HG03108 (cell line): ENCODE results near the gene ARHGAP24.
"Not testable (repeated sequence)": the region's sequence is repeated elsewhere in the genome, so short reads cannot be mapped to it uniquely, and the experiment has no call there.

ENCODE experiments used
- ATAC-seq: cut with Tn5 transposase; IDR thresholded peaks from one replicate; pipeline ENCODE4 v1.9.1; 2021; ENCODE audit warnings: moderate library complexity; ENCODE audit not compliant: unreplicated experiment

ARHGAP24 gene

GRCh38 chr4:85938062-85938461 is 463.1 kb downstream of the ARHGAP24 start:
- no peak for ATAC-seq

- ATAC-seq = no peak
Measured at GRCh38 chr4:85938902-85939301, 464.0 kb downstream of the ARHGAP24 start.

GRCh38 chr4:85939595-85939994 is 464.6 kb downstream of the ARHGAP24 start:
- ATAC-seq = no peak

GRCh38 chr4:85940151-85940550 is 465.2 kb downstream of the ARHGAP24 start:
- no peak for ATAC-seq

GRCh38 chr4:85942107-85942506 is 467.2 kb downstream of the ARHGAP24 start:
- ATAC-seq = no peak

- ATAC-seq = no peak
Measured at GRCh38 chr4:85946821-85947220, 471.9 kb downstream of the ARHGAP24 start.

- no peak for ATAC-seq
Measured at GRCh38 chr4:85951099-85951498, 476.1 kb downstream of the ARHGAP24 start.

GRCh38 chr4:85952528-85952927 is 477.6 kb downstream of the ARHGAP24 start:
- no peak for ATAC-seq

- no peak for ATAC-seq
Measured at GRCh38 chr4:85952972-85953650, 478.2 kb downstream of the ARHGAP24 start.

GRCh38 chr4:85953651-85954018 is 478.7 kb downstream of the ARHGAP24 start:
- ATAC-seq = no peak

GRCh38 chr4:85955620-85956292 is 480.8 kb downstream of the ARHGAP24 start:
- no peak for ATAC-seq

- ATAC-seq = no peak
Measured at GRCh38 chr4:85956293-85956945, 481.5 kb downstream of the ARHGAP24 start.

GRCh38 chr4:85961887-85962286 is 486.9 kb downstream of the ARHGAP24 start:
- ATAC-seq = no peak

GRCh38 chr4:85963231-85963630 is 488.3 kb downstream of the ARHGAP24 start:
- no peak for ATAC-seq

GRCh38 chr4:85964298-85964697 is 489.3 kb downstream of the ARHGAP24 start:
- no peak for ATAC-seq

GRCh38 chr4:85965017-85965416 is 490.1 kb downstream of the ARHGAP24 start:
- ATAC-seq = not testable (repeated sequence)

- ATAC-seq = no peak
Measured at GRCh38 chr4:85965529-85965928, 490.6 kb downstream of the ARHGAP24 start.

GRCh38 chr4:85966373-85966772 is 491.4 kb downstream of the ARHGAP24 start:
- ATAC-seq = no peak

GRCh38 chr4:85967872-85968271 is 492.9 kb downstream of the ARHGAP24 start:
- ATAC-seq = no peak

- no peak for ATAC-seq
Measured at GRCh38 chr4:85968945-85969819, 494.2 kb downstream of the ARHGAP24 start.

GRCh38 chr4:85970535-85970934 is 495.6 kb downstream of the ARHGAP24 start:
- no peak for ATAC-seq
